ENCODE measurements around the gene WT1.

WT1 gene

GRCh38 chr11:32390712-32391111 lies 44.6 kb downstream of the WT1 start (continued):
- no peak for TF ChIP-seq ZFHX2 (tag by site-specific recombination; conservative IDR thresholded peaks at IDR 0.05)
- no peak for TF ChIP-seq ZNF560 (tag by site-specific recombination; IDR thresholded peaks at IDR 0.05; ENCODE audit: borderline replicate concordance)
- TF ChIP-seq ZNF585B (tag by site-specific recombination; IDR thresholded peaks at IDR 0.05): no peak
- TF ChIP-seq ZNF157 (tag by site-specific recombination; IDR thresholded peaks at IDR 0.05): no peak
- TF ChIP-seq ZNF394 (tag by site-specific recombination; IDR thresholded peaks at IDR 0.05; ENCODE audit: borderline replicate concordance): no peak
- no peak for TF ChIP-seq HOXA7 (CRISPR knock-in tag; IDR thresholded peaks at IDR 0.05; ENCODE audit: borderline replicate concordance)
- no peak for TF ChIP-seq SP2 (tag by site-specific recombination; IDR thresholded peaks at IDR 0.05)

GRCh38 chr11:32388871-32389770 lies 46.2 kb downstream of the WT1 start:
- Histone ChIP-seq H3K27ac (ENCODE audit: extremely low read depth, low read depth, low read length) (no peak overlapping the region), H3K4me1 (ENCODE audit: control insufficient read depth, insufficient read depth, low read length) (no peaks in the 10 kb centered on the region; the same call in 1 of the 2 replicates), H3K4me3 (ENCODE audit: low read depth, low read length) (no peak overlapping the region), H3K36me3 (ENCODE audit: control insufficient read depth in 2 of 2, insufficient read depth in 1 of 2, low read length in 2 of 2) (no peaks in the 10 kb centered on the region), H3K9me3 (ENCODE audit: control insufficient read depth, insufficient read depth, low read depth, low read length) (no peaks in the 10 kb centered on the region)
- POLR2A ChIA-PET: no interaction called here
- CTCF ChIA-PET: interaction anchor here (0.5 to 2.0 kb wide), 3 partner anchors 15 to 969 kb away, joined by 3 to 4 read pairs (median 3); no protein-coding TSS in a partner anchor
- TF ChIP-seq SCRT2 (tag by site-specific recombination; IDR thresholded peaks at IDR 0.05) (peak; percentile 29; the same call in 1 of the 2 replicates), GLIS1 (tag by site-specific recombination; IDR thresholded peaks at IDR 0.05) (no peak), KLF17 (tag by site-specific recombination; IDR thresholded peaks at IDR 0.05) (no peak), ZNF362 (tag by site-specific recombination; IDR thresholded peaks at IDR 0.05) (no peak), ZNF518A (tag by site-specific recombination; conservative IDR thresholded peaks at IDR 0.05; ENCODE audit: low read depth) (no peak)

GRCh38 chr11:32388365-32388764 lies 47.0 kb downstream of the WT1 start:
- Histone ChIP-seq H3K4me1 (ENCODE audit: control insufficient read depth, insufficient read depth, low read length) (no peaks in the 10 kb centered on the region; the same call in 1 of the 2 replicates), H3K27ac (ENCODE audit: extremely low read depth, low read depth, low read length) (no peak overlapping the region), H3K4me3 (ENCODE audit: low read depth, low read length) (no peak overlapping the region), H3K9me3 (ENCODE audit: control insufficient read depth, insufficient read depth, low read depth, low read length) (no peaks in the 10 kb centered on the region), H3K36me3 (ENCODE audit: control insufficient read depth in 2 of 2, insufficient read depth in 1 of 2, low read length in 2 of 2) (no peaks in the 10 kb centered on the region)
- CTCF ChIA-PET: no interaction called here
- POLR2A ChIA-PET: no interaction called here
- TF ChIP-seq REPIN1 (tag by site-specific recombination; IDR thresholded peaks at IDR 0.05; ENCODE audit: low read depth) (no peak), FEZF1 (tag by site-specific recombination; IDR thresholded peaks at IDR 0.05) (no peak), ZNF202 (tag by site-specific recombination; IDR thresholded peaks at IDR 0.05; ENCODE audit: borderline replicate concordance) (no peak), ZNF2 (tag by site-specific recombination; IDR thresholded peaks at IDR 0.05) (no peak), TCF7L2 (IDR thresholded peaks at IDR 0.05; ENCODE audit: borderline replicate concordance, low read depth, low read length) (no peak), ZNF571 (tag by site-specific recombination; IDR thresholded peaks at IDR 0.05) (no peak), ZBTB21 (tag by site-specific recombination; IDR thresholded peaks at IDR 0.05) (no peak), KLF10 (tag by site-specific recombination; IDR thresholded peaks at IDR 0.05) (no peak), INSM2 (tag by site-specific recombination; IDR thresholded peaks at IDR 0.05) (no peak), KLF9 (tag by site-specific recombination; IDR thresholded peaks at IDR 0.05; ENCODE audit: low read depth) (no peak), ZNF146 (tag by site-specific recombination; IDR thresholded peaks at IDR 0.05) (no peak), GLIS1 (tag by site-specific recombination; IDR thresholded peaks at IDR 0.05) (no peak), ZNF24 (tag by site-specific recombination; IDR thresholded peaks at IDR 0.05) (no peak), ZNF626 (tag by site-specific recombination; IDR thresholded peaks at IDR 0.05) (no peak)

Measured in HEK293 (cell line).